ENCODE results near the gene TCEA2.
A peak's percentile ranks its signal among the peaks of the same experiment; 100 is the strongest.
"Not testable (repeated sequence)": the region's sequence is repeated elsewhere in the genome, so short reads cannot be mapped to it uniquely, and the experiment has no call there.

The TCEA2 gene

DNA sequence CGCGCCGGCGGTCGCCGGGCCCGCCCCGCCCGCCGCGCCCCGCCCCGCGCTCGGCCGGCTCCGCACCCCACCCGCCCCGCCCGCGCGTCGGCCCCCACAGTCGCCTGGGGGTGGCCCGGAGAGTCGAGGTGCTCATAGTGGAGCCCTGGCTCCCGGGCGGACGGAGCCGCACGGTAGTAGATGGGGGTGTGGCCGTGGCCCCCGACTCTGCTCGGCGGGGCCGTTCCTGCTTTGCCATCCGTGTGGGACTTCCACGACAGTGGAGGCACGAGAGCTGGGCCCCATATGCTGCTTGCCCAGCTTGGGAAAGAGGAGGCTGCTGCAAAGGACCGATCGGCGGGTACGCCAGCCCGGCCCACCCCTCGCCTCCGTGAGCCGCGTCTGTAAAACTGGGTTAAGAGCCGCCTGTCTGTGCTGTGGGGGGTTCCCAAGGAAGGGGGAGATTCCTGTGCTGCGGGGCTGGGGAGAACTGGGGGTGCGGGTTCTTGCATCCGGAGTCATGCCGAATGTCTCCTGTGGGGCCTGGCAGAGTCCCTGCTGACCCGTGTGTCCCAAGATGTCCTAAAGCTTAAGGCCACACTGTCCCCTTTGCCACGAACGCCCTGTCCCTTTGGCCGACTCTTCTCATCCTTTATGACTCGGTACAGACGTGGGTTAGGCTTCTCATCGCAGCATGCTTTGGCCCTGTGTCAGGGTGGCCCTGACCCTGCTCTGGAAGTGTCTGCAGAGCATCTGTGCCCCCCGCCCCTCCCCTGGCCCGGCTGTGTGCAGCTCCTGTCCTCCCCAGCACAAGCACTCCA is 17.2 kb downstream of the TCEA2 start, which contains the start of gene OPRL1:
Gene OPRL1, plus strand, starts transcription at position 70 of the 800 bp plus-strand sequence. CDS start 12,639 bp downstream, outside the sequence.
- no peak for DNase-seq

DNA sequence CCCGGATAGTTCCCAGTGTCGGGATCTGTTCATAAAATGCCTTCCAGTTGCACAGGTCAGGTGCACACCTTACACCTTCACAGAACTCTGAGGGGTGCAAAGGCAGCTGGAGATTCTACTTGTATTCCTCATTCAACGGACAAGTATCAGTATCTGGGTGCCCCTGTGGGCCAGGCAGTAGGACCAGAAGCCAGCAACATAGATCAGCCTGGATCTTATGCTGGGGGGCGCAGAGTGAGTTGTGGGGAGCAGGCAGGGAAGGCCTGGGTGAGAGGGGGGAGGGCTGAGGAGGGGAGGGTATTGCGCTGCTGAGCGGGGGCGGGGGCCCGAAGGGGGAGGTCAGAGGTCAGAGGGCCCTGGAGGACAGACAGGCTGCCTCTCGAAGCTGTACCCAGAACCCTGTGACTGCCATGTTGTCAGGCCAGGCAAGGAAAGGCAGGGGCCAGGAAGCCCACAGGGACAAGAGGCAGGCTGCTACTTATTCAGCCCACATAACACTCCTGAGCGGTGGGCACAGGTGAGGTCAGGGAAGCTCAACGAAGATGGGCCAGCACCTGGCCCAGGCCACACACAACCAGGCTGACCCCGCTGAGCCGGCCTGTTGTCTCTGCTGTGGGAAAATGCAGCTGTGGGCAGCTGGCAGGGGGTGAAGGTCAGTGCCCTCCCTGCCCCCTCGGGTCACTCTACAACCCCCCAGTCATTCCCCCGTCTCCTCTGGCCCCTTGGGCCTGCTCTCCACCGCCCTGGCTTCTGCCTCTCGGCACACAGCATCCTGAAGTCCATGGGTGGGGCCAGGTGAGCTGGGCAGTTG is 18.0 kb downstream of the TCEA2 start:
- no peak for DNase-seq

DNA sequence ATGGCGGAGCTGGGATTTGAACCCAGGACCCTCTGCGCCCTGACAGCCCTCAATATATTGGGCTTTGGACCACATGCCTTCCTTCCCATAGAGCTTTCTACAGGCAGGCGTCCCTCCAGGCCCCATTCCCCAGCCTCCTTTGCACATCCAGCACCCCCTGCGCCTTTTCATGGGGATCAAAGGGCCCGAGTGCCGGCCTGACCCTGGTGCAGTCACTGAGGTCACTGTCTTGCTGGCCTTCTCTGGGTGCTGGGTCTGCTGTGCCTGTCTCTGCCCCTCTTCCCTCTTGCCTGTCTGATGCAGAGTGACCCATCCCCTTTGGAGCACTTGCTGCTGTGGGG is 18.6 kb downstream of the TCEA2 start:
- DNase-seq: no peak

DNA sequence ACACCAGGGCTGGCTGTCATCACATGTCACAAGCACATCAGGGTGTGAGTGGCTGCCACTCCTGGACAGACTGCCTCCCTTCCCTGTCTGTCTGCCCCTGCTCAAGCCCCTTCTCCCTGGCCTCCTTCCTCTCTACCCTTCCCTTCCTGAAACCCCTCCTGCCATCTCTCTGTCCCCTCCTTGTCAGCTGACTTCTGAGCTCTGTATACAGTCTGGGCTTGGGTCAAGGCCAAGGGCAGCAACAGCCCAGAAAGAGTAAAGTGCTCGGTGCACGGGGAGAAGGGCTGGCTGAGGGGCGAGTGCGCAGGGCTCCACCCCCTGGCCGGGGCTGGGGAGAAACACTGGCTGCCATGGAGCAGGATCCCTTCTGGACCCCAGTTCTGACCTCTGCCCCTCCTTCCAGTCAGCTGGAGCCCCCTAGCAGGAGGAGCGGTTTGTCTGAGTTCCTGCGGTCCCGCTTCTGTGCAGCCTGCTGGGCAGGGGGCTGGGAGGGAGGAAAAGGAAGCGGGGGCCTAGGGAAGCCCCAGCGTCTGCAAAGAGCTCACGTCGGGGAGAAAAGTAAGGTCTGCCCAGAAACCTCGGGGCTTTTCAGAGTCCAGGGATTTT is 19.2 kb downstream of the TCEA2 start:
- DNase-seq: no peak

DNA sequence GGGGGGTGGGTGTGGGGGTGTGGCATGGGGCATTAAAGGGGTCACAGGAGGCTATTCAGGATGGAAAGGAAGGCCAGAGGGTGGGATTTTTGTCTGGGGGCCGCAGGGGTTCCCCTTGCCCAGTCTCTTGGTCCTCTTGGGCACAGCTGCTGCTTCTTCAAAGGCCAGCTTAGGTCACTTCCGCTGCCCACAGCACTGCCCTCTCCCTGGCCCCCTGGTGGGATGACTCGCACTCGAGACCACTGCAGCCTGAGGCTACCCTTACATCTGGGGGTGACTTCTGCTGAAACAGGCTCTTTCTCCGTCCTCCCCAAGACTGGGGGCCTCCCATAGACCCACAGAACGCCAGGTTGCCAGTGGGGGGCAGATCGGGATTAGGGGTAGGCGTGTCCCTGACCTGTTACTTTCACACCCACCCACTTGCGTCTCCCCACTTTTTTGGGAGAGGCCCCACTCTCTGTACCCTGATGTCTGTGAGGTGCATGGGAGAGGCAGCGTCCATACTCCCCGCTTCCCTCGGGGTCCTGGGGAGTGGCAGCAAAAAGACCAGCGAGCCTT is 19.9 kb downstream of the TCEA2 start:
- DNase-seq: no peak

DNA sequence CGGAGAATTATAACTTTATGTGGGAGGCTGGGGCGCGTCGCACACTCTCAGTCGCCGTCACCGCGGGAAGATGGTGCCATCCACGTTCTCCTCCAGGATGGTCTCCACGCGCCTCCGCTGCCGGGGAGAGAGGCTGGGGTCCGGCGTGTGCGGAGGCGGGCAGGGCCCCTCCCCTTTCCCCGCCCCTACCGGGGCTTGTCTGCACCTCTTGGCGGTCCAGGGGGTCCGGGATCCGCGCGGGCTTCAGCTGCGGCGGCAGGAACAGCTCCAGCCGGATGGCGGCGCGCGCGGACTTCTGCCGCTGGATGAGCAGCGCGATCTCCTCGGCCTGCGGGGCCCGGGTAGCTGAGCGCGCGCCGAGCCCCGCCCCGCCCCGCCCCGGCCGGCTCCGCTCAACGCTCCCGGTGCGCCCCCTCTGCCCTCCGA is 20.4 kb downstream of the TCEA2 start:
- DNase-seq: peak; percentile 89

DNA sequence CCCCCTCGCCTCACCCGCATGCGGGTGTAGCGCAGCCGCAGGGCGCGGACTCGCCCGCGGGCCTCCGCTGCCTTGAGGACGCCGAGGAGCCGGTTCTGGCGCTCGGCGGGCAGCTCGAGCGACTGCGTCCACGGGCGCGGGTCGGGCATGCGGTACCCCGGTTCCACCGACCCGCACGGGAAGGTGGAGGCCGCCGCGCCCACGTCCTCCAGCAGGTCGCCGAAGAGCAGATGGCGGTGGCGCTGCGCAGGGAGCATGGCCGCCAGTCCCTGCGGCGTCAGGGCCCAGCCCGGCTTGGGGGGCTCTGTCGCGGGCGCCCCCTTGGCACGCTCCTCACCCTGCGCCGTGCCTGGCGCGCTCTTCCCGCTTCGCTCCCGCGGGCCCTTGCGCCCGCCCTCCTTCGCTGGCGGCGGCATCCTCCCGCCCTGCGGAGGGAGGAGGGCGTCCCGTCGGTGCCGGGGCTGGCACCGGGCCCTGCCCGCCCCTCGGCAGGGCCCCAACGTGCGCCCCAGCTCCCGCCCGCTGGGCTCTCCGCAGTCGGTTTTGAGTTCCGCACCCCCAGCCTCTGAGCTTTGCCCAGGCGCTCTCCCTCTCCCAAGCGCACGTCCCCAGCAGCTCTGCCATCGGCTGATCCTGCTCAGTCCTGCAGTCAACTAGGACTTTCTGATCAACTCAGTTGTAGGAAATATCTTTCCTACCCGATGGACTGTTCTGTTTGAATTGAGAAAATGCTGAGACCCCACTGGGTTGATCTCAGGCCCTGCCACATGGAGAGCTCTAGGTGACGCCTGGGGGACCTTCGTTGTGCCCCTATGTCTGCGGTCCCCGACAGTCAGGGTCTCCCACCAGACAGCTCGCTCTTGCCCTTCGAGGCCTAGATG is 21.0 kb downstream of the TCEA2 start, which contains the start of gene LKAAEAR1:
Gene LKAAEAR1, minus strand, starts transcription at position 595 of the 881 bp plus-strand sequence. Its CDS starts 179 bp downstream, at position 416.
- peak; percentile 47 for DNase-seq

DNA sequence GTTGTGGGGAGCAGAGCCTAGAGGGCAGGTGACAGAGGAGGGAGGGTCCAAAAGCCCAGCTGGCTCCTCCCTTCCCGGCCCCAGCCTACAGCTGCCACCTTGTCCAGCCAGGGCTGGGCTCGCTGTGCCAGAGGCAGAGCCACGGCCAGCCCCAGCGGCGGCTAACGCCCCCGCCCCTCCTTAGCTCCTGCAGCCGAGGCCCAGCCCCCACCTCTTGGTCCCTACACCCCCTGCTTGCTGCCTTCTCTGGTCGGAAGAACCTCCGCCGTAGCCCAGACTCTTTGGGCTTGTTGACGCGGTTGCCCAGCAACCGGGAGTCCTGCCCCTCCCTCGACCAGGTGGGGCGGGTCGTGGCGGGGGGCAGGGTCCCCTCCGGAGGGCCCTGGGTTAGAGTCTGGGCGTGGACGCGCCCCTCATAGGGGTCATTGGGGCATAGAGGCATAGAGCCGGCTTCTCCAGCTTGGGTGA is 21.7 kb downstream of the TCEA2 start:
- no peak for DNase-seq

DNA sequence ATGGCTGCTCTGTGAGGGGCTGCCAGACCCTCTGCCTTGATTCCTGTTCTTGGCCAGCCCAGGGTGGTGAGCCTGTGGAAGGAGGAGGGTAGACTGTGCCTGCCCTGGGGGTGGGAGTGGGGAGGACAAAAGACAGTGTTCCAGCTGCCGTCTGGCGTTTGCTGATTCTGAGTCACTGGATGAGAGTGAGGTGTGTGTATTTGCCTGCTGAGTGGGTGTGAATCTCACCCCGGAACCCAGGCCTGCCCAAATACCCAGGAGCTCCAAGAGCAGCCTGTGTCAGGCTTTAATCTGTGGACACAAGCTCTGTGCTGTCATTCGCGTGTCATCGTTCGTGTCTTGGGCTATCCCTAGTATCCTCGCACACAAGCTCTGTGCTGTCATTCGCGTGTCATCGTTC is 23.8 kb downstream of the TCEA2 start:
- no peak for DNase-seq

GRCh38 chr20:64087226-64087825 is 24.3 kb downstream of the TCEA2 start:
- not testable (repeated sequence) for DNase-seq

DNA sequence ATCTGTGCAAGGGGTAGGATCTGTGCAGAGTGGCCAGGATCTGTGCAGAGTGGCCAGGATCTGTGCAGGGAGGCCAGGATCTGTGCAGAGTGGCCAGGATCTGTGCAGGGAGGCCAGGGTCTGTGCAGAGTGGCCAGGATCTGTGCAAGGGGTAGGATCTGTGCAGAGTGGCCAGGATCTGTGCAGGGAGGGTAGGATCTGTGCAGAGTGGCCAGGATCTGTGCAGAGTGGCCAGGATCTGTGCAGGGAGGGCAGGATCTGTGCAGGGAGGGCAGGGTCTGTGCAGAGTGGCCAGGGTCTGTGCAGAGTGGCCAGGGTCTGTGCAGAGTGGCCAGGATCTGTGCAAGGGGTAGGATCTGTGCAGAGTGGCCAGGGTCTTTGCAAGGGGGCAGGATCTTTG is 25.6 kb downstream of the TCEA2 start:
- DNase-seq: not testable (repeated sequence)

- no peak for DNase-seq
These were observed 27.2 kb downstream of the TCEA2 start for GRCh38 chr20:64090165-64090564.

- DNase-seq: no peak
These were observed 28.3 kb downstream of the TCEA2 start for GRCh38 chr20:64091340-64091739.

GRCh38 chr20:64091770-64092169 is 28.8 kb downstream of the TCEA2 start:
- DNase-seq: peak; percentile 61

- DNase-seq: no peak
These were observed 29.4 kb downstream of the TCEA2 start for GRCh38 chr20:64092258-64093012.

GRCh38 chr20:64093013-64093503 is 30.1 kb downstream of the TCEA2 start:
- no peak for DNase-seq

GRCh38 chr20:64095455-64095854 is 32.5 kb downstream of the TCEA2 start:
- DNase-seq: no peak

GRCh38 chr20:64095927-64096326 is 32.9 kb downstream of the TCEA2 start:
- DNase-seq: no peak

DNA sequence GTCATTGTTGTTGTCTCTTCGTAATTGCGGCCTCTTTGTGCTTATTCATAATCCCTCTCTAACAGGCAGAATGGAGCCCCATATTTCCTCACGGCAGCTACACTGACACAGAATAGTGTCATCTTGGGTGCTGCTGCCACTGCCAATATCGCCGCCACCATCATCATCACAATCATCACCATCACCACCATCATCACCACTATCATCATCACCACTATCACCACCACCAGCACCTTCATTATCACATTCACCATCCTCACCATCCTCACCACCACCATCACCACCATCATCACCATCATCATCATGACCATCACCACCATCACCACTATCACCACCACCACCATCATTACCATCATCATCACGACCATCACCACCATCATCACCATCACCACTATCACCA is 33.5 kb downstream of the TCEA2 start:
- DNase-seq: no peak

- DNase-seq: no peak
These were observed 35.5 kb downstream of the TCEA2 start for GRCh38 chr20:64098471-64099013.

Data from NCI-H2171 (cell line).